ENCODE data around the gene AACS.
"Not testable (repeated sequence)": the region's sequence is repeated elsewhere in the genome, so short reads cannot be mapped to it uniquely, and the experiment has no call there.

The AACS gene

DNA sequence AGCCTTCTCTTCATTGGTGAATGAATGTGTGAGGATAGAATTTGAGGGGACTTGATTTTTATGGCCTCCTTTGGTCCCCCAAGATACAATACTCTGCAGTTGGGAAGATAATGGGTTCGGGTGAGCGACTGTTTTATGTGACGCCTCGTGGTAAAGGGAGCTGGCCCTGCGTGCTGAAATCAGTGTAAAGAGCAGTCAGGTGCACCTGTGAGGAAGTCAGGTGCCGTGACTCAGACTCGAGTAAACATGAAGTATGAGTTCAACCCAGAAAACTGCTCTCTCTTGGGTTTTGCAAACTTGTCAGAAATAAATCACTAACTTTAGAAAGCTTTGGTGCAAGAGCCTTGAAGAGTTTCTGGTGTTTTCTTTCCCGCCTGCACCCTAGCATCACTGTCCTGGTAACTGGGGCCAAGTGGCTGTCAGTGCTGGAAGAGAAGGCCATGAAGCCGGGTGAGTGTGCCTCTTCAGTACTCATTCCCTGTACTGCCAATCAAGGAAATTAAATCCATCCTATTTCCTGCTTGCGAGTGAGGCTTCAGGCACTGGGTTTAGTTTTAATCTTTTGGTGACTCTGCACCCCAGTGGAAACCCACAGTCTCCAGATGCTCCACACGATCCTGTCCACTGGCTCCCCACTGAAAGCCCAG lies 59.2 kb downstream of the AACS start:
- no peak for DNase-seq (ENCODE audit: low read depth in 3 of 3)

DNA sequence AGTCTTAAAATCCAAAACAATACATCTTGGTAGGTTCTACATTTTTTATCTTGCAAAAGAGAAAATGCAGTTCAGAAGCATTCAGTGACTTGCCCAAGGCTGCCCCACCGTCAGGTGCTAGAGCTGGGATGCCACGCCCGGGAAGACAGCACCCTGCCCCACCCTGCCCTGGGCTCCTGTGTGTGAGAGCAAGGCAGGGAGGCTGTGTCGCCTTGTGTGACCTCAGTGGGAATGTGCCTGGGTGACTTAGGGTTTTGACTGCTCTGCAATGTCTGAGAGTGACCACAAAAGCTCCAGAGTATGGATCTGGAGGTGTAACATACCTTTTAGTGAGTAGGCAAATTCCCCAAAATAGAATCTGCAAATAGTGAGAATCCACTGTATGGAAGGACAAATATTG lies 60.0 kb downstream of the AACS start:
- no peak for DNase-seq (ENCODE audit: low read depth in 3 of 3)

DNA sequence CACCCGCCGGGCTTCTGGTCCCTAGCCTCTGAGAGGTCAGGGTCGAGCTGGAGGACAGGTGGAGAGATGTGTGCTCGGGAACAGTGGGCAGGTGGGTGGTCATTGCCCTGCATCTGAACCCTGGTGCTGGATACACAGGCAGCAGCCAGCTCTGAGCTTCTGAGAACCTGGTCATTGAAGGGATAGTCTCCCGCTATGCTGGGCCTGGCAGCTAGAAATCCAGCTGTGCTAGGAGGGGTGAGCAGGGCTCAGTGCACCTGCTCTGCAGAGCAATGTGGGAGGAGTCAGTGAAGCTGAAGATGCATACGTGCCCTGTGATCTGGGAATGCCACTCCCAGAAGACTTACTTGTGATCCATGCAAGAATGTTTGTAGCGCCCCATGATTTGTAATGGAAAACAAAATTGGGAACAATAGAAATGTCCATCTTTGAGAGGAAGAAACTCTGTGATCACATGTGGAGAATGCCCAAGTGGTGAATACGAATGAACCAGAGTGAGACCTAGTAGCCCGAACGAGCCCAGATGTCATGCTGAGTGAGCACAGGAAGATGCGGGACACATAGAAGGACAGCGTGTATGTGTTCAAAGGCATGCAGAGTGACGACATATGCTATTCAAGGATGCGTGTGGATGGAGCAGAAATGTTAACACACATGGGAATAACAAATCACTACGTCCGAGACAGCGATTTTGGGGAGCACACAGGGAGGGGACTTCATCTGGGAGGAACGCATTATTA lies 63.4 kb downstream of the AACS start:
- DNase-seq (ENCODE audit: low read depth in 3 of 3), result no peak

DNA sequence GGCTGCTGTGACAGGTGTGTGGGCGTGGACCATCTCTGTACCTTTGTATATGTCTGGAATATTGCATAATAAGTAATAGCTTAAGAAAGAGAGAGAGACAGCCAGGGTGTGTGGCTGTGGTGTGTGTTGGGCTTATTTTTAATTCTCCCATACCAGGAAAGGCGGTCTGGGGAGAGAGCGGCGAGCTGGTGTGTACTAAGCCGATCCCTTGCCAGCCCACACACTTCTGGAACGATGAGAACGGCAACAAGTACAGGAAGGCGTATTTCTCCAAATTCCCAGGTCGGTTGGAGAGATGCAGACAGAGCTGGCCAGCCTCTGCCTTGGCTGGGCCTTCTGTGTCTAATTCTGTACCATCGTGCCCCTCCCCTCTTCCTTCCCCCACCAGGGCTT lies 63.9 kb downstream of the AACS start:
- DNase-seq (ENCODE audit: low read depth in 3 of 3), result no peak

DNA sequence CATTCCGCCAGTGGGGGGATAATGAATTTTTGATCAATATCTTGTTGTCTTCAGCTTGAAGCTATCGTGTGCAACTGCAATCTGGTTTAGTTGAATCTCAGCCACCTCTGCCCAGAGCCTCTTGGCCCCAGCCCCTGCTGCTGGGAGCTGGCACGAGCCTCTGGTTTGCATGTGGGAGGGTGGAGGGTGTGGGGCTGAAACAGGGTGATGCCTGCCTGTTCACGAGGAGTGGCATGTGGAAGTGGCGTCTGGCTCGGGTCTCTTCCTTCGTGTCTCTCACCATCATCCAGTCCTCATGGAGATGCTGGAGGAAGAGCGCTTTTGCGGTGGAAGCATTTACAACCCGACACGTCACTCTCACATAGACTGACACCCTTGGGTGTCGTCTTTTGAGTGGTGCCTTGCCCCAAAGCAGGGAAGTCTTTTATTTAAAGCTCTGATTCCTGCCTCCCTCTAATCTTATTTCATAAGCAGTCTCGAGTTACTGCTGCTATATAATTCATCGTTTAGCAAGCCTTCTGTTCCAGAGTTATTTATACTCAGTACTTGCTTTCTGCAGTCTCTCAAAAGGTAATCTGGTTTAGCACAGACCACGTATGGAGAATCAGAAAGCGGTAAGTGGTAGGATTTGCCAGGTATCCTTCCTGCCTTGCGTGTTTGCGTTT lies 64.5 kb downstream of the AACS start:
- no peak for DNase-seq (ENCODE audit: low read depth in 3 of 3)

DNA sequence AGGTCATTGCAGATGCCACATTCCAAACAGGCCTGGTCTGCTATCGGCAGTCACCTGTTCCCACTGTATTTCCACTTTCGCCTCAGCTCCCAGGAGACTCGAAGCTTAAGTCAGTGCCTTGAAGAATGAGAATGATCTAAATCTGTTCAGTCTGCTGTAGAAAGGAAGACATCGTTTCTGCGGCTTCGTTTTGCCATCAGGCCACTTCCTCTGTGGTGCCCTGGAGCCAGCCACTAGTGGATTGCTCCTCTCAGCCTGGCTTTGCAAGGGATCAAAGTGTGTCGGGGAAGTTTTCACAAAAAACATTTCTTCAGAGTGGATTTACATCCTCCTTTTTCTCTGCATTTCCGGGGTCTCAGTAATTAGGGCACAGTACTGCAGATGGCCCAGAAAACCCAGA lies 66.7 kb downstream of the AACS start:
- no peak for DNase-seq (ENCODE audit: low read depth in 3 of 3)

DNA sequence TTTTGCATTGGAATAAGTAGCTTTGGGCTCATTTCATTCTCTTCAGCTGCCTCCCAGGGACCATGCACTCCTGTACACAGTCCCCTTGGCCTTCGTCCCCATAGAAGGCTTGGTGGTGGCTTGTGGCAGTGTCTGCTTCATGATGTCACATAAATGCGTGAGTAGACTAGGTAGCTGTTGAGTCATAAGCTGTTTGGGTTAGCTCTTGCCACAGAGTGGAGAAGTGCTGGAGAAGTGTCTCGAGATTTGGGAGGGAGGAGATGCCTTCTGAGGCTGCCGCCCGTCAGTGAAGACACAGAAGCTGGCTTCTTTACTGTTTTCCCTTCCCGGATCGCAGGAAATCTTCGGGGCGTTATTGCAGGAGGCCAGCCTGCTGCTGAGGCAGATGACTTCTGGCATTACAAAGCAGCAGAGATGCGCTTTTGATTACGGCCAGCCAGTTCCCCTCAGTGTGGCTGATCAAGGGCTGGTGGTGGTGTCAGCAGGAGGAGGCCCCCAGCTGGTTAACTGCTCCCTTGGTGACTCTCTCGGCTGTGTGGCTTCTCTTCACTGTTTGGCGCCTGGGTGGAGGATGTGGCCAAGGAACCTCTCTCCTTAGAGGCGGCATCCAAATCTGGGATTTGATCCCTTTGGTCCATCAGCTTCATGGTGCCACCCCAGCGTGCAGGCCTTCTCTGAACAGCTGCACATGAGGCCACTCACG lies 67.6 kb downstream of the AACS start:
- DNase-seq (ENCODE audit: low read depth in 3 of 3), result no peak

DNA sequence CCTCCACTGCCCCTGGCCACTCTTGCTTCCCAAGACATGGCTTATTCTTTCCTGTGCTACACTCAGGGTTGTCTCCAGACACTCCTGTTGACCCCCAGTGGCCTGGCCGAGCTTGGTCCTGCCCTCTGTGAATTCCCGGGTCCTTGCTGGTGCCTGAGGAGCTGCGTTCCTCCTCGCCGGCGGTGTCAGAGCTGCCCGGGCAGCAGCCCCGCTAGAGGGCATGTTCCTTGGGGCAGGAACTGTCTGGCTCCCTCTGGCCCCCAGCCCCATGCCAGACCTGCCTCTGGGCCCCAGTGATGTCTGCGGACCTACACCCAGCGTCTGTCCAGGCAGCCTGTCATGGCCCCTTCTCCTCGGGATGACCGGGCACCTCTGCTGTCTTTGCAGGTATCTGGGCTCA lies 68.4 kb downstream of the AACS start:
- no peak for DNase-seq (ENCODE audit: low read depth in 3 of 3)

DNA sequence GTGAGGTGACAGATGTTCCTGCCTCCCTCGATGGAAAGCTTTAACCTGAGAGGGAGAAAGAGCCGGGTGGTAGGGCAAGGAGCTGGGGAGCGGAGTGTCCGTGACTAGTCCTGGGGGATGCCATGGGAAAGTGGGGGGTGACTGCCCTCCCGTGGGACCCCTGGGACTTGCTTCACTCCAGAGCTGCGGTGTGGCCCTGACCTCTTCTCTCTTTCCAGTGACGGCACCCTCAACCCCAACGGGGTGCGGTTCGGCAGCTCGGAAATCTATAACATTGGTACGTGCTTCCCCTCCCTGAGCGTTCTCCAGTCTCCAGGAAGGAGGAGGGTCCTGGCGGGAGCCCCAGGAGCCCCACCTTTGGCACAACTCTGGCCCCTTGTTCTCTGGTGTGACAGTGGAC lies 69.3 kb downstream of the AACS start:
- no peak for DNase-seq (ENCODE audit: low read depth in 3 of 3)

DNA sequence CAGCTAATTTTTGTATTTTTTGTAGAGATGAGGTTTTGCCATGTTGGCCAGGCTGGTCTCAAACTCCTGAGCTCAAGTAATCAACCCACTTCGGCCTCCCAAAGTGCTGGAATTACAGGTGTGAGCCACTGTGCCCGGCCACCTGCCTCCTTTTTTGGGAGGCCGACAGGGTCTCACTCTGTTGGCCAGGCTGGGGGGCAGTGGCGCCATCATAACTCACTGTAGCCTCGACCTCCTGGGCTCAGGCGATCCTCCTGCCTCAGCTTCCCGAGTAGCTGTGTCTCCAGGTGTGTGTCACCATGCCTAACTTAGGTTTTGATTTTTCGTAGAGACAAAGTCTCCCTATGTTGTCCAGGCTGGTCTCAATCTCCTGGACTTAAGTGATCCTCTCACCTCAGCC lies 70.7 kb downstream of the AACS start:
- no peak for DNase-seq (ENCODE audit: low read depth in 3 of 3)

DNA sequence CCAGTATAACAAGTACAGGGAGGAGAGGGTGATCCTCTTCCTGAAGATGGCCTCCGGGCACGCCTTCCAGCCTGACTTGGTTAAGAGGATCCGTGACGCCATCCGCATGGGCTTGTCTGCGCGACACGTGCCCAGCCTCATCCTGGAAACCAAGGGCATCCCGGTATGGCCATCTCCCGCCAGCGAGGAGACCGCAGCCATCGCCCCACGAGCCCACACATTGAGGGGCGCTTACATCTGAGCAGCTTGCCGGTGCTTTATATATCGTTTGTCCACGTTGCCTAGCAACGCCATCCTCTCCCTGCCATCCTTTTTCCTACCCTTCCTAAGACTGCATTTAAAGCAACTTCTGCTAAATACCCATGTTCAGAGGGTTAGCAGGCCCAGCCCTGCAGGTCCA lies 71.5 kb downstream of the AACS start:
- DNase-seq (ENCODE audit: low read depth in 3 of 3), result no peak

DNA sequence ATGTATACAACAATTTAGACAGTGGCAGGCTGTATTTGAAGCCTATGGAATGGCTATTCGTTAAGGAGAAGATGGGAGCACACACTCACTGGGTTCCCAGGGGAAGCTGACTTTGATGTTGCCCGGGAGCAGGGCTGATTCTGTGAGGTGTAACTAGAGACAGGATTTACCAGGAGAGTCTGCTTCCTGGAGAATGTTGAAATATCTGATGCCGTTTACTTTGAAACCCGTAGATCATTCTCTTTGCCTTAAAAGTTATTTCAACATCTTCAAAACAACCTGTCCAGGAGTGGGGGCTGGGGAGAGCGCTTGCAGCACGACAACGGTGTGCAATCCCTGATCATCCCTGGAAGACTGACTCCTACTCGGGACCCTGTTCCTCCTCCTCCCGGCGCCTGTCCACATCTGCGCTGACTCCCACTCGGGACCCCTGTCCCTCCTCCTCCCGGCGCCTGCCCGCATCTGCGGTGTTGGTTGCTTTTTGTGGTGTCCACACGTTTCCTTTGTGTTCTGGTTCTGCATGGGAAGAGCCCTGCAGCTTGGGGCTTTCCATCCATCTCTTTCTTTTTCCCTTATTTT lies 72.6 kb downstream of the AACS start:
- no peak for DNase-seq (ENCODE audit: low read depth in 3 of 3)

DNA sequence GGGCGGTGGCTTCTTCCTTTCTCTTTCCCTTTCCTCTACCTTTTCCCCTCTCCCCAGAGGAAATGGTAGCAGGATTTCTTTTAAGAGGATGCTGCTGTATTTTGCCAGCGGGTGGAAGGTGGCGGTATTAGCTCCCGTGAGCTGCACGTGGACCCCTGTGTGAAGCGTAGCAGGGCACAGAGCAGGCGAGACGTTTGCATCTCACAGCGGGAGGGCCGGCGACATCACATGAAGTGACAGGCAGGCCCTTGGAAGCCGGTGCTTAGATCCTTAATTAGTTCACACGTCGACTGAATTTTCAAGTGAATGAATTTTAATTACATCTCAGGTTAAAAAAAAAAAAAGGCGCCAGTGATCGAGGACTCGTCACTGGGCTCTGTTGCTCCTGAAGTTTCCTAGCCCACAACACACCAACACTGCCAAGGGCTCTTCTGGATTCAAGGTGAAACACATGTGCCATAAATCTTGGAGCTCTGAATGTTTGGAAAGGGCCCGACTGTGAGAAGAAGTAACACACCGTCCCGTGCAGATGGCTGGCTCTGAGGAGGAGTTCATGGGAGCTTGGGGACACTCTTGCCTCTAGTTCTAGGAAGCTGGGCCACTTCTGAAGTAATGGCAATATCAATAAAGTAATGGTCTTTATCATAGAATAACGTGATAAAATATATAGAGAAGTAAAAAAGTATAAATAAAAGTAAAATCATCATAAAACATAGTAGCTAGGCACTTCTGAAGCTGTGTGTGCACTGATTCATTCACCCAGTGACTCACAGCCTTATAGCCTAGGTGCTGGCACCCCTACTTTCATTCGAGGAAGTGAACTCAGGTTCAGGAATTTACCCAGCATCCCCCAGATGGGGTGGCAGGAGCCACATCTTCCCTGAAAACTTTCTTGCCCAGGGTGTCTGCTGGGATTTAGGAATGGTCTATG lies 75.3 kb downstream of the AACS start:
- DNase-seq (ENCODE audit: low read depth in 3 of 3), result no peak

DNA sequence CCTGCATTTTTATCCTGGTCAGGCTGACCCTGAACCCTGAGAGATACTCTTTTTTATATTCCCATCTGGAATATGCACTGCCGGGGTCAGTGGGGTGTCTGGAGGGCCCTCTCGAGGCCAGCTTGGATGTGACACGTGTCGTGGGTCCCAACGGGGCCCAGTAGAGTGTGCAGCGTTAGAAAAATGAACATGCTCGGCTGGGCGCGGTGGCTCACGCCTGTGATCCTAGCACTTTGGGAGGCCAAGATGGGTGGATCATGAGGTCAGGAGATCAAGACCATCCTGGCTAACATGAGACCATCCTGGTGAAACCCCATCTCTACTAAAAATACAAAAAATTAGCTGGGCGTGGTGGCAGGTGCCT lies 76.0 kb downstream of the AACS start:
- DNase-seq (ENCODE audit: low read depth in 3 of 3), result not testable (repeated sequence)

DNA sequence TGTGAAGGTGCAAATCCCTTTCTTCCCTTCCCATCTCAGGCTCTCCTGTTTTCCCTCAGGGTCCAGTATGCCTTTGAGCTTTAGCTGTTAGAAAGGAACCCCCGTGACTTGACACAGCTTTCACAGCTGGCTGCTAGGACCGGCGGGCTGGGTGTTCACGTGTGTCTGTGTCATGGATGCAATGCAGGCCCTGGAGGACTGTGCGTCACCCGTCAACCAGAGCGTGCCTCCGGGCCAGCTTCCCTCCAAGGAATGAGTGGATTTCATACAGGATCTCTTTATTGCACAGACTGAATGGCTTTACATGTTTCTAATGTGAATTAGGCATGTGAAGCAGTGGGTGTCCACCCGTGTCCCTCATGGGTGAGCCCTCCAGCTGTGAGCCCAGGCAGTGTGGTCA lies 77.4 kb downstream of the AACS start:
- no peak for DNase-seq (ENCODE audit: low read depth in 3 of 3)

DNA sequence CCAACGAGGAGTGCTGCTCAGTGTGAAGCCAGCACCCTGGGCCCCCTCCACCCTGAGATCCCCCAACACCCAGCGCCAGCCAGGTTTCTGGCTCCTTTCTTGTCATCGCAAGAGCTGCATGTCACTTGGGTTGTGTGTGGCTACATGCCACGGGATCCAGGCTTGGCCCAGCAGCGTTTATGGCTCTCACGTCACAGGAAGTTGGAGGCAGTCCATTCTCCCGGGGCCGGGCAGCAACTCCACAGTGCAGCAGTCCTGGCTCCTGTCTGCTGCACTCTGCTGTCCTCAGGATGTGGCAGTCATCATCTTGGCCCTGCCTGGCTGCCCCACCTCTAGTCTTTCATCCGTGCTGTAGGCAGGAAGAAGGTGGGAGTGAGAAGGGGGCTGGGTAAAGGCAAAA lies 78.3 kb downstream of the AACS start:
- no peak for DNase-seq (ENCODE audit: low read depth in 3 of 3)

DNA sequence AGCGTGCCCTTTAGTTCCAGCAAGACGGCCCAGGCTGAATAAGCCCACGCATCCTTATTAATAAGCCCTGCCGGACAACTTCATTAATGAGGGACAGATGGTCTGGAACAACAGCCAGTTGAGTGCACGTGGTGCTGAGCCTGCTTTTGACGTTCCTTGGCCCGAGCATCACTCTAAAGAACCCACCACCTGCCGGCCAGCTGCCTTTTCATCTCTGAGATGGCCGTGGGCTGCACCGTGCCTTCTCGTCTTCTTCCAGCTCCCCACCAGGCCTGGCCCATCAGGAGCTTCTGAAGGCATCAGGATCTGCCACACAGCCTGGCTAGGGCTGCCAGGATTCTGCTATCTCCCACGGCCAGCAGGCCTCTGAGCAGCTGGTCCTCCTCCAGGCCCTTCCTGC lies 80.0 kb downstream of the AACS start:
- DNase-seq (ENCODE audit: low read depth in 3 of 3), result no peak

DNA sequence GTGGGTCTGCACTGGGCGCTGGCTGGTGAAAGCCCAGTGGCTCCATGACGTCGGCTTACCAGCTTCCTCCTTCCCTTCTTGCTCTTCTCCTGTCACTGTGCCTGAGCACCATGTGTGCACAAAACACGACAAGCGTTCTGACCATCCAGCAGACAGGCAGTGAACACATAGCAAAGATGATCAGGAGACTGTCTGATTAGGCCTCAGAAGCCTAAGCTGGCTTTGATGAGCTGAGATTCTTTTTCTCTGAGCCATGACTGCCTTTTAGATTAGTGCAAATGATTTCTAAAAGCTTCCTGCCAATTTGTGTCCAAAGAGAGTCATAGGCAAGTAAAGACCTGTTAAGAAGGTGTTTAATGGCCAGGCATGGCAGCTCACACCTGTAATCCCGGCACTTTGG lies 83.1 kb downstream of the AACS start:
- DNase-seq (ENCODE audit: low read depth in 3 of 3), result no peak

DNA sequence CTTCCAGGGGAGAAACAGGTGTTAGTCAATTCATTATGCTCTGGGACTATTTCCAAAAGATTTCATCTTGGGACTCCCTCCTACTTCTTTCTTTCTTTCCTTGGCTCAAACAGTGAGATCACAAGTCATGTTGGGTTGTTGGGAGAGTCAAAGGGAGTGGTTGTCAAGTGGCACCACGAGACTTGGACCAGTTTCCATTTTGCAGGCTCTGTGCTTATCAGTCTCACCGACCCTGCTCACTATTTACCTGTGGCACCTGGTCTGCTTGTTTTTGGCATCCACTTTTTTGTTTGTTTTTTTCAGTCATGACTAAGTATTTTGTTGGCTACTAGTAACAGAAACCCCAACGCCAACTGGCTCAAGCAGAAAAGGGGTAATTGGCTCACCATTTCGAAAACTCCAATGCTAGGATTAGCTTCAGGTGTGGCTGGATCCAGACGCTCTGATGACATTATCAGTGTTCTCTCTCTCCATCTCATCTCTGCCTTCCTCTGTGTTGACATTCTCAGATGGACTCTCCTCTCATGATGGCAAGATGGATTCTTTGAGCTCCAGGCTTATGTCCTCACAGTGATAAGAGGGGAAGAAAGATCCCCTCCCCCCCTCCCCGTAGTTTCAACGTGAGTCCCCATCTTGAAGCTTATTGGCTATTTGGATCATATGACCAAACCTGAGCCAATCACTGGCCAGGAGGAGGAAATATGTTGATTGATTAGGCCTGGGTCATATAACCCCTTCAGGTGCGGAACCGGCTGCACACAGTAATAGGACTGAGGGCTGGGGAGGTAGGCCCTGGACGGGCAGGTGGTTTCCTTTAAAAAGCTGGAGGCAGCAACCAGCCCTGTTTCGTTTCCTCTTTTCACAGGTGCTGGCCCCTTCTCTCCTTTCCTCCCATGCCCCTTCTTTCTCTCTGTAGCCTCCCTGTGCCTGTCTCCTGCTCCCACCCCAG lies 84.2 kb downstream of the AACS start:
- DNase-seq (ENCODE audit: low read depth in 3 of 3), result no peak

DNA sequence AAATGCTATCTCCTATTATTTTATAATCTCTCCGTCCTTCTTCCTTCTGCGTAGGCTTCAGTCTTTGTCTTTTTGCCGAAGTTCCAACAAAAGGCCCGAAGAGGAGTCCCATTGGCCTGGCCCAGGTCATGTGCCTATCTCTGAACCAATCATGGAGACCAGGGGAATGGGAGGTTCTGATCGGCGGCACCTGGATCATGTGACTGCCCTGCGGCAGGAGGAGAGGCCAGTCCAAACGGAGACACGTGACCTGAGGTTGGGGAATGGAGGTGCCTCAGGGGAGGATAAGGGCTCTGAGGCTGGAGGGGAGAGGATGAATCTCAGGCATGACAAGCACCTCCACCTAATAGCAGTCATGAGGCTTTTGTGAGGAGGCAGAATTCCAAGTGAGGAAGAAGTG lies 86.0 kb downstream of the AACS start:
- DNase-seq (ENCODE audit: low read depth in 3 of 3), result no peak
